ENCODE results near the gene ADAM8. TPM values are rescaled to one million over a fixed set of nuclear protein-coding genes. Genes with fewer than 3 reads are reported as not detected.

ADAM8 gene
- total RNA-seq, 2 donors from 2014 or later, result 3.7 to 5.7 TPM

DNA sequence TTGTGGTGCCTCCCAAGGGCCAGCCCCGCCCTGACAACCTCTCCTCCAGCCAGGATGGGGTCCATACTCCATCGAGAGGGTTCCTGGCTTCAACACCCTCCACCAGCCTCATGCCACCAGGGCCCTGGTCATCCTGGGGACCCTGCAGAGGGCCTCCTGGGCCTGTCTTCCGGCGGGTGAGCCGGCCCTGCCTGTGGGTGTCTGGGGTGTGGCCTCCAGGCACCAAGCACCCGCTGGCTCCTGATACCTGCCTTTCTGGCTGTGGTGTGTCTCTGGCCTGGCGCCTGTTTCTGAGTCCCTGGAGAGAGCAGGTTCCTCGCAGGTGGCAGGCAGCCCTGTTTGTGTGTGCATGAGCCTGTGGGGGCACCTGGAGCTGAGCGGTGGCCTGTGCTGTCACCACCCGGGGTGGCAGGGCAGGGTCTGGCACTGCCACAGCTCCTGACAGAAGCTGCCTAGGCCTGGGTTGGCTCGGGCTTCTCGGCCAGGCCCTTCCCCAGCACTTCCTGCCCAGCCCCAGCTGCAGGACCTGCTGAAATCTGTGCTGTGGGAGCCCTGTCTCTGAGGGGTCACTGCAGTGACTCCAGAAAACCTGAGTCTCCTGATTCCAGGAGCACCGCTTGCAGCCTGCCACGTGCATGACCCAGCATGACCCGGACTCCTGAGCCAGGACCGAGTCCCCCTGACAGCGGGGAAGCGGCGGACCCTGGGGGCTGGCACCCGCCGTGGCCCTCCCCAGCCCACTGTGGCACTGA is 18.4 kb downstream of the ADAM8 start:
- Histone ChIP-seq H3K27me3 (no peaks in the 10 kb centered on the region), H3K9me3 (no peaks in the 10 kb centered on the region), H3K27ac (peak overlapping the region; percentile 50), H3K4me3 (peak overlapping the region; percentile 8), H3K9ac (ENCODE audit: low read depth in 2 of 2, low read length in 2 of 2) (peak overlapping the region; percentile 58 to 61), H3K4me1 (peaks cover 37% of the 10 kb centered on the region), H3K36me3 (no peaks in the 10 kb centered on the region)
- TF ChIP-seq, protein P1, sequence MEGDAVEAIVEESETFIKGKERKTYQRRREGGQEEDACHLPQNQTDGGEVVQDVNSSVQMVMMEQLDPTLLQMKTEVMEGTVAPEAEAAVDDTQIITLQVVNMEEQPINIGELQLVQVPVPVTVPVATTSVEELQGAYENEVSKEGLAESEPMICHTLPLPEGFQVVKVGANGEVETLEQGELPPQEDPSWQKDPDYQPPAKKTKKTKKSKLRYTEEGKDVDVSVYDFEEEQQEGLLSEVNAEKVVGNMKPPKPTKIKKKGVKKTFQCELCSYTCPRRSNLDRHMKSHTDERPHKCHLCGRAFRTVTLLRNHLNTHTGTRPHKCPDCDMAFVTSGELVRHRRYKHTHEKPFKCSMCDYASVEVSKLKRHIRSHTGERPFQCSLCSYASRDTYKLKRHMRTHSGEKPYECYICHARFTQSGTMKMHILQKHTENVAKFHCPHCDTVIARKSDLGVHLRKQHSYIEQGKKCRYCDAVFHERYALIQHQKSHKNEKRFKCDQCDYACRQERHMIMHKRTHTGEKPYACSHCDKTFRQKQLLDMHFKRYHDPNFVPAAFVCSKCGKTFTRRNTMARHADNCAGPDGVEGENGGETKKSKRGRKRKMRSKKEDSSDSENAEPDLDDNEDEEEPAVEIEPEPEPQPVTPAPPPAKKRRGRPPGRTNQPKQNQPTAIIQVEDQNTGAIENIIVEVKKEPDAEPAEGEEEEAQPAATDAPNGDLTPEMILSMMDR (IDR thresholded peaks at IDR 0.05), result no peak
- DNase-seq, result peak; percentile 73
- intact Hi-C loops (cut with DNase I), result no loop called here

DNA sequence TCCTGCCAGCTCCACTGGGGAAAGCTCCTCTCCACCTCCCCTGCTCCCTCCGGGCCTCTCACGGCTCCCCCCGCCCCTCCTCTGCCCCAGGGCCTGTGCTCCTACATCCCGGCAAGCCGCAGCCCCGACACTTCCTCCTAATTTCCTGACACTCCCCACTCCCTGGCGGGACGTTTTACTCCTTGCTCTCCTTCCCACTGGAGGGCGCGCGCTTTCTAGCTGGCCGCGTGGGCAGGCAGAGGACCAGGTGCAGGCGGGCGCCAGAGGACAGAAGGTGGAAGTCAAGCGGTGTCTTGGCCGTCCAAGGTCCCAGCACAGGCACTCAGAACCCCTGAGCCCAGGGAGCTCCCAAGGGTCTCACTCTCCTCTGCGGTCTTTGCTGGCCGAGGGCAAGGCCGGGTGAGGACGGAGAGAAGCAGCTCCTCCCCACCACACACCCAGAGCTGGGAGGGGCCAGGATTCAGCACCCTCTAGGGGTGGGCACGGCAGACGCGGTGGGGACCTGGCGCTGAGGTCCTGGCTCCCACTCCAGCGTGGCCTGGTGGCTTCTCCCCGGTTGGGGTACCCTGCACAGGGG is 19.1 kb downstream of the ADAM8 start:
- Histone ChIP-seq H3K4me1 (peaks cover 30% of the 10 kb centered on the region), H3K9ac (ENCODE audit: low read depth in 2 of 2, low read length in 2 of 2) (peak overlapping the region; percentile 58 to 61), H3K27ac (peak overlapping the region; percentile 12), H3K4me3 (peak overlapping the region; percentile 8), H3K9me3 (no peaks in the 10 kb centered on the region), H3K36me3 (no peaks in the 10 kb centered on the region), H3K27me3 (no peaks in the 10 kb centered on the region)
- DNase-seq, result peak; percentile 87
- TF ChIP-seq, protein P1 (IDR thresholded peaks at IDR 0.05), result peak; percentile 24
- intact Hi-C loops (cut with DNase I), result no loop called here

DNA sequence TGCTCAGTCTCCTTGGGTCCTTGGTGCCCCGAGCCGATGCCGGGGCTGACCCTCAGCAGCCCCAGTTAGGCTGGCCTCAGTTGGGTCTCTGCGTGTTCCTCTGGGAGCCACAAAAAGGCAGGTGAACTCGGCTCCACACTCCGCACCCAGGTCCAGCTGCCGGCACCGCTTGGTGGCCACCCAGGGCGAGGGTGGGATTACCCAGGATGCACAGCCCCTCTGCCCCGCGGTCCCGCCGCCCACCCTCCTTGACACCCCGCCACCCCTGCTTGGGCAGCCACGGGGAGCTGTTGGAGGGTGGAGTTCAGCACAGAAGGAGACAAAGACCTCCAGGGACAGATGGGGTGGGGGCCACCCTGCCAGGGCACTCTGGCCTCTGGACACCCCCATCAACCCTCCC is 21.3 kb downstream of the ADAM8 start:
- intact Hi-C loops (cut with DNase I), result no loop called here
- Histone ChIP-seq H3K4me1 (peaks cover 18% of the 10 kb centered on the region), H3K4me3 (no peak overlapping the region), H3K36me3 (no peaks in the 10 kb centered on the region), H3K9ac (ENCODE audit: low read depth in 2 of 2, low read length in 2 of 2) (no peak overlapping the region), H3K27me3 (peaks cover 6% of the 10 kb centered on the region), H3K27ac (no peak overlapping the region), H3K9me3 (no peaks in the 10 kb centered on the region)
- TF ChIP-seq, protein P1 (IDR thresholded peaks at IDR 0.05), result no peak
- DNase-seq, result no peak

DNA sequence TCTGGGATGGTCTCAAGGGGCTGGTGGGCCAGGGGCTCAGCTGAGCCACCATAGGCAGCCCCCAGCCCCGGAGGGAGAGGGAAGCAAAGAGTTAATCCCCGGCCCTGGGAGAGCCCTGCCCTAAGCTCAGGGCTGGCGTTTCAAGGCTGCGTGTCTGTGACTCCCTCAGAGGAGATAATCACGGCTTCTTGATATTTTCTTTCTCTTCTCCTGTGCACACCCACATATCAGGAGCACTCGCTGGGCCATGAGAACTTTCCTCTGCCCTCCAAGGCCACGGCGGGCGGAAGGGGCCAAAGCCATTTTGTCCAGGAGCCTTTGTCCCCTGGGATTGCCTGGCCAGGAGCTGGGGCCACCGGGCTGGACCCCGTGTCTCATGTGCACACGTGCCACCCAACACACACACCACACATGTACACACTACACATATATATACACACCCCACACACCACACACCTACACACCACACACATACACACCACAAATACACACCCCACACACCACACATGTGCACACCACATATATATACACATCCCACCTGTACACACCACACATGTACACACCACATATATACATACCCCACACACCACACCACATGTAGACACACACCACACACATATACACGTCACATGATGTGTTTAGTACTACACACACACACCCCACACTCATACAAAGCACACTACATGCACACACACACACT is 22.1 kb downstream of the ADAM8 start:
- intact Hi-C loops (cut with DNase I), result no loop called here
- no peak overlapping the region for H3K27ac ChIP-seq
- TF ChIP-seq, protein P1 (IDR thresholded peaks at IDR 0.05), result no peak
- no peak overlapping the region for H3K4me3 ChIP-seq
- H3K9ac ChIP-seq (ENCODE audit: low read depth in 2 of 2, low read length in 2 of 2), result no peak overlapping the region
- no peaks in the 10 kb centered on the region for H3K36me3 ChIP-seq
- DNase-seq, result no peak
- peaks cover 18% of the 10 kb centered on the region for H3K4me1 ChIP-seq
- H3K27me3 ChIP-seq, result peaks cover 6% of the 10 kb centered on the region
- no peaks in the 10 kb centered on the region for H3K9me3 ChIP-seq

DNA sequence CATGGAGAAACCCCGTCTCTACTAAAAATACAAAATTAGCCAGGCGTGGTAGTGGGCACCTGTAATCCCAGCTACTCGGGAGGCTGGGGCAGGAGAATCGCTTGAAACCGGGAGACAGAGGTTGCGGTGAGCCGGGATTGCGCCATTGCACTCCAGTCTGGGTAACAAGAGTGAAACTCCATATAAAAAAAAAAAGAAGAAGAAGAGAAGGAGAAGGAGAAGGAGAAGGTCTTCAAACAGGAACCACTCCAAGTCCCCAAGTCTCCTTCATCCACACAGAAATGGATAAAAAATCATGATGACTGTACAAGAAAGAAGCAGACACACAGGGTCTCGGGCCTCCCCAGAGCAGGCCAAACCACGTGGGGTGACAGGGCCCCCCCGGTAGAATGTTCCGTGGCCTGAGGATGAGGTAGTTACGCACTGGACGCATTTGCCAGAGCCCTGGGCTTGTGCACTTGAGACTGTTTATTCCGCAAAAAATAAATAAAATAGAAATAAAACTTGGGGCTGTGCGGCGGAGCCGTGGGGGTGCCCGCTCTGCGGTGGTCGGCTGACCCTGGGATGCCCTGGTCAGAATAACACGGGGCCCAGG is 23.2 kb downstream of the ADAM8 start:
- no peak for DNase-seq
- H3K4me1 ChIP-seq, result peaks cover 14% of the 10 kb centered on the region
- intact Hi-C loops (cut with DNase I), result no loop called here
- no peak overlapping the region for H3K4me3 ChIP-seq
- TF ChIP-seq, protein P1 (IDR thresholded peaks at IDR 0.05), result no peak
- peaks cover 6% of the 10 kb centered on the region for H3K27me3 ChIP-seq
- no peaks in the 10 kb centered on the region for H3K36me3 ChIP-seq
- no peaks in the 10 kb centered on the region for H3K9me3 ChIP-seq
- H3K27ac ChIP-seq, result no peak overlapping the region
- H3K9ac ChIP-seq (ENCODE audit: low read depth in 2 of 2, low read length in 2 of 2), result no peak overlapping the region

All from colonic mucosa (tissue), 4 donors.